Caco-2 (cell line): Measurements from ENCODE around the gene ABCB8. TPM values are rescaled to one million over a fixed set of nuclear protein-coding genes. Genes with fewer than 3 reads are reported as not detected.
A peak's percentile ranks its signal among the peaks of the same experiment; 100 is the strongest.

Experiments used
- BruUV-seq: library from RNA; stranded (reverse); fragments of 400-500 nt; replicated peaks from 2 replicates; lab custom pipeline; 2021; lab: Mats Ljungman, UMichigan
- CTCF ChIA-PET: fragments of 300-600 bp; sonication (Branson Sonifier 250); formaldehyde crosslinking; loops from one replicate; lab custom pipeline; 2022; ENCODE audit warnings: antibody characterized with exemption; lab: Charles Lee
- POLR2A ChIA-PET: fragments of 300-600 bp; sonication (Branson Sonifier 250); formaldehyde crosslinking; loops from one replicate; lab custom pipeline; 2022; ENCODE audit warnings: antibody characterized with exemption; lab: Charles Lee
- DNase-seq, 2 experiments: peaks; one replicate each; pipeline versions ENCODE4 v3.0.0 to v3.0.0-alpha.2; 2020 to 2022
- H3K27me3 ChIP-seq: replicated peaks from 2 replicates; pipeline ENCODE4 v1.6.0; 2011; ENCODE audit warnings: low read length; ENCODE audit not compliant: control insufficient read depth, insufficient read depth
- H3K36me3 ChIP-seq: 2 replicates; pipeline ENCODE4 v1.5.1; 2011; ENCODE audit warnings: low read length; ENCODE audit not compliant: control insufficient read depth, insufficient read depth
- H3K4me1 ChIP-seq: fragments of 250-450 bp; sonication (Bioruptor Pico); 2 replicates; pipeline ENCODE4 v1.5.1; 2020; ENCODE audit warnings: mild to moderate bottlenecking
- H3K4me3 ChIP-seq: 2 replicates; pipeline ENCODE4 v1.5.1; 2011; ENCODE audit warnings: low read depth, mild to moderate bottlenecking, control low read depth, low read length
- H3K9me3 ChIP-seq: fragments of 250-450 bp; sonication (Bioruptor Pico); 2 replicates; pipeline ENCODE4 v1.5.1; 2020; ENCODE audit warnings: mild to moderate bottlenecking, moderate library complexity
- H3K27ac Mint-ChIP-seq: one replicate; pipeline ENCODE4 v1.8.0; 2022; ENCODE audit warnings: mixed read lengths; ENCODE audit not compliant: unreplicated experiment
- H3K27me3 Mint-ChIP-seq: one replicate; pipeline ENCODE4 v1.8.0; 2022; ENCODE audit warnings: mixed read lengths; ENCODE audit not compliant: insufficient read depth, unreplicated experiment
- H3K36me3 Mint-ChIP-seq: one replicate; pipeline ENCODE4 v1.8.0; 2022; ENCODE audit warnings: mild to moderate bottlenecking, mixed read lengths; ENCODE audit not compliant: insufficient read depth, unreplicated experiment
- H3K4me1 Mint-ChIP-seq: one replicate; pipeline ENCODE4 v1.8.0; 2022; ENCODE audit warnings: low read depth, mixed read lengths; ENCODE audit not compliant: unreplicated experiment
- H3K4me3 Mint-ChIP-seq: one replicate; pipeline ENCODE4 v1.8.0; 2022; ENCODE audit warnings: mild to moderate bottlenecking, moderate library complexity, mixed read lengths; ENCODE audit not compliant: unreplicated experiment
- H3K9me3 Mint-ChIP-seq: one replicate; pipeline ENCODE4 v1.8.0; 2022; ENCODE audit warnings: mixed read lengths; ENCODE audit not compliant: unreplicated experiment
- CTCF ChIP-seq, 2 experiments: fragments of 200-600 bp in 1 of 2; IDR thresholded peaks; 1 replicate in 1 of 2; 2 replicates in 1 of 2; pipeline versions ENCODE4 v1.5.1 to v1.8.0; 2011 to 2022; ENCODE audit warnings: antibody characterized with exemption in 1 of 2, control low read depth in 1 of 2, inconsistent platforms in 1 of 2, low read depth in 1 of 2, low read length in 1 of 2, mild to moderate bottlenecking in 1 of 2, moderate library complexity in 1 of 2; ENCODE audit not compliant: insufficient read depth in 1 of 2, severe bottlenecking in 1 of 2, unreplicated experiment in 1 of 2
- intact Hi-C: fragments of 100-400 bp; cut with micrococcal nuclease; formaldehyde crosslinking; loops from one replicate; pipeline ENCODE4 v1.10.0; 2022; ENCODE audit not compliant: unreplicated experiment
- total RNA-seq: library from RNA; stranded (reverse); gene quantifications from 2 replicates; pipeline ENCODE4 v1.2.3, GENCODE V29; 2022

Gene ABCB8
- total RNA-seq, 1 experiment from 2014 or later, result 30.8 TPM

- H3K27me3 ChIP-seq, result no peaks in the 10 kb centered on the region
- BruUV-seq, result no TSS peak
- intact Hi-C loops, result no loop called here
- Mint-ChIP-seq H3K4me1 (peaks cover 28% of the 10 kb centered on the region), H3K36me3 (peaks cover 32% of the 10 kb centered on the region), H3K4me3 (peak overlapping the region; percentile 65), H3K27ac (peak overlapping the region; percentile 24), H3K27me3 (no peaks in the 10 kb centered on the region), H3K9me3 (no peaks in the 10 kb centered on the region)
- no peak overlapping the region for H3K4me3 ChIP-seq
- TF ChIP-seq CTCF (IDR thresholded peaks at IDR 0.05; ENCODE audit: insufficient read depth in 1 of 2, low read depth in 1 of 2, low read length in 1 of 2, severe bottlenecking in 1 of 2, unreplicated experiment in 1 of 2), result no peak
- no peaks in the 10 kb centered on the region for H3K9me3 ChIP-seq
- no peak for DNase-seq
- POLR2A ChIA-PET, result interaction anchor here (1.0 kb wide), 1 partner anchor 25 kb away, joined by 3 read pairs; no protein-coding TSS in a partner anchor
- peaks cover 1% of the 10 kb centered on the region for H3K36me3 ChIP-seq
- CTCF ChIA-PET, result interaction anchor here (0.7 to 1.0 kb wide), 2 partner anchors 22 to 122 kb away, joined by 3 read pairs; no protein-coding TSS in a partner anchor
- peaks cover 17% of the 10 kb centered on the region for H3K4me1 ChIP-seq
Observed at GRCh38 chr7:151088856-151089699, 60.8 kb downstream of the ABCB8 start.

DNA sequence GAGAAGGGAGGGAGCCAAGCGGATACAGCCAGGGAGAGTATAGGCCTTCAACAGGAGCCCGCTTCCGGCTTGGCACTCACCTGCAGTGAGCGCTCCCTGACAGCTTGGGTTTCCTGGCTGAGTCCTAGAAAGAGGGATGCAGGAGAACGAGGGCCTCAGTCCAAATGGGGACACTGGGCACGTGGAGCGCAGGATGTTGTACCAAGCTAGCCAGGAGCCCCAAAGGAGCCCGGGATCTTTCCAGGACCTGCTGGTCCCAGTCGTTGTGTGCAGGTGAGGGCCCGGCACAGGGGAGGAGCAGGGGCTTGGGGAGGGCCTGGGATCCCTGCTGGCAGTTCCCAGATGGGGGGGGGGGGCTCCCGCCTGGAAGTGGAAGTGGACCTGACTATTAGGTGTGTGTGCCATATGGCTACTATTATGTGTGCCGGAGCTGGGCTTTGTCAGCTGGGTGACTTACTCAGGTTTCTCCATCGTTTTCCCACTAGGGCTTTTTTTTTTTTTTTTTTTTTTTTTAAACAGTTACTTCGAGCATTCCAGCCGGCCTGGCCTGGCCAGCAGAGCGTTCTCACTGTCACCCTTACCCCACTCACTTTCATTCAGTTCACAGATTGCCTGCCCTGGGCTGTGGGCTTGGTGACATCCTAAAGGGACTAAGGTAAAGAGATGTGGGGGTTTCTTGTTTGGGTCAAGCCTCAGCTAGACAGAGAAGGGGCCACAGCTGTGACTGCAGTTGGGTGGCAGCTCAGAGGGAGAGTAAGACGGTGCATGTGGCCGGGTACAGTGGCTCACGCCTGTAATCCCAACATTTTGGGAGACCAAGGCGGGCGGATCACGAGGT is 61.9 kb downstream of the ABCB8 start:
- no peaks in the 10 kb centered on the region for H3K27me3 Mint-ChIP-seq
- Histone ChIP-seq H3K36me3 (peaks cover 1% of the 10 kb centered on the region), H3K9me3 (no peaks in the 10 kb centered on the region), H3K4me1 (peaks cover 17% of the 10 kb centered on the region), H3K4me3 (no peak overlapping the region), H3K27me3 (no peaks in the 10 kb centered on the region)
- POLR2A ChIA-PET, result no interaction called here
- no TSS peak for BruUV-seq
- H3K4me1 Mint-ChIP-seq, result peaks cover 25% of the 10 kb centered on the region
- H3K36me3 Mint-ChIP-seq, result peaks cover 32% of the 10 kb centered on the region
- CTCF ChIA-PET, result no interaction called here
- H3K9me3 Mint-ChIP-seq, result no peaks in the 10 kb centered on the region
- peak overlapping the region; percentile 65 for H3K4me3 Mint-ChIP-seq
- intact Hi-C loops, result no loop called here
- no peak for TF ChIP-seq CTCF (IDR thresholded peaks at IDR 0.05; ENCODE audit: insufficient read depth in 1 of 2, low read depth in 1 of 2, low read length in 1 of 2, severe bottlenecking in 1 of 2, unreplicated experiment in 1 of 2)
- no peak for DNase-seq
- H3K27ac Mint-ChIP-seq, result peak overlapping the region; percentile 24

- intact Hi-C loops, result loop anchor here (1.0 kb wide), 1 partner anchor 20 kb away; no protein-coding TSS in a partner anchor
- H3K36me3 Mint-ChIP-seq, result peaks cover 26% of the 10 kb centered on the region
- BruUV-seq, result no TSS peak
- POLR2A ChIA-PET, result no interaction called here
- CTCF ChIA-PET, result no interaction called here
- no peaks in the 10 kb centered on the region for H3K27me3 Mint-ChIP-seq
- Histone ChIP-seq H3K9me3 (no peaks in the 10 kb centered on the region), H3K27me3 (no peaks in the 10 kb centered on the region), H3K4me3 (no peak overlapping the region), H3K4me1 (peaks cover 12% of the 10 kb centered on the region; the same call in 1 of the 2 replicates), H3K36me3 (peaks cover 1% of the 10 kb centered on the region)
- peak overlapping the region; percentile 7 for H3K4me3 Mint-ChIP-seq
- H3K4me1 Mint-ChIP-seq, result peaks cover 22% of the 10 kb centered on the region
- no peak for TF ChIP-seq CTCF (IDR thresholded peaks at IDR 0.05; ENCODE audit: insufficient read depth in 1 of 2, low read depth in 1 of 2, low read length in 1 of 2, severe bottlenecking in 1 of 2, unreplicated experiment in 1 of 2)
- DNase-seq, result no peak
- peak overlapping the region; percentile 37 for H3K27ac Mint-ChIP-seq
- no peaks in the 10 kb centered on the region for H3K9me3 Mint-ChIP-seq
Observed at GRCh38 chr7:151091003-151091402, 62.8 kb downstream of the ABCB8 start.
